Fibroblast of villous mesenchyme (primary cell): ENCODE measurements around the gene ALPK3. TPM values are rescaled to one million over a fixed set of nuclear protein-coding genes. Genes with fewer than 3 reads are reported as not detected.

Experiments used
- DNase-seq: peaks from one replicate; pipeline ENCODE4 v3.0.0-alpha.2; 2010; ENCODE audit warnings: low read depth
- H3K4me3 ChIP-seq: 2 replicates; pipeline ENCODE4 v1.5.1; 2011; ENCODE audit warnings: low read depth, mild to moderate bottlenecking, low read length
- CTCF ChIP-seq: IDR thresholded peaks from 2 replicates; pipeline ENCODE4 v1.5.1; 2012; ENCODE audit warnings: low read depth, mild to moderate bottlenecking, low read length; ENCODE audit not compliant: insufficient read depth
- total RNA-seq: library from RNA; depleted of rRNA; stranded (reverse); fragments of >200 nt; gene quantifications from 2 replicates; pipeline ENCODE4 v1.2.3, GENCODE V29; 2012

Gene ALPK3
- total RNA-seq, 1 donor, result 0.86 TPM

GRCh38 chr15:84892786-84893307 lies 75.7 kb downstream of the ALPK3 start:
- TF ChIP-seq CTCF, result no peak
- no peak overlapping the region for H3K4me3 ChIP-seq
- no peak for DNase-seq

DNA sequence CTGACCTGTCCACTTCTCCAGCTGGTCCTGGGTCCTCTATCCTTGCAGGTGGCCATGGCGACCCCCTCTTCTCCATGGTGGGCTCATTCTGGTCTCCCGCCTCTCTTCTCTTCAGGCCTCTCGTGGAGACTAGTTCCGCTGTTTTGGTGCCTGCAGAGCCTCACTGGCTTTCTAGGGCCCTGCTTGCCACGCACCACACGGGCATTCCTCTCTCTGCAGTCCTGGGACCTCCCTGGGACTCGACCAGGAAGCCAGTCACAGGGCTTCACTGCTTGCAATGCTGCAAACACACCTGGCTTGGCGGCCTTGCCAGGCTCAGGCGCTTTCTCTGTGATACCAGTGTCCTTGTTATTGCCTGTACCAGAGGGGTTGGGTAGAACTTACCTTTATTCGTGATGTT lies 76.5 kb downstream of the ALPK3 start:
- TF ChIP-seq CTCF, result no peak
- no peak overlapping the region for H3K4me3 ChIP-seq
- no peak for DNase-seq

DNA sequence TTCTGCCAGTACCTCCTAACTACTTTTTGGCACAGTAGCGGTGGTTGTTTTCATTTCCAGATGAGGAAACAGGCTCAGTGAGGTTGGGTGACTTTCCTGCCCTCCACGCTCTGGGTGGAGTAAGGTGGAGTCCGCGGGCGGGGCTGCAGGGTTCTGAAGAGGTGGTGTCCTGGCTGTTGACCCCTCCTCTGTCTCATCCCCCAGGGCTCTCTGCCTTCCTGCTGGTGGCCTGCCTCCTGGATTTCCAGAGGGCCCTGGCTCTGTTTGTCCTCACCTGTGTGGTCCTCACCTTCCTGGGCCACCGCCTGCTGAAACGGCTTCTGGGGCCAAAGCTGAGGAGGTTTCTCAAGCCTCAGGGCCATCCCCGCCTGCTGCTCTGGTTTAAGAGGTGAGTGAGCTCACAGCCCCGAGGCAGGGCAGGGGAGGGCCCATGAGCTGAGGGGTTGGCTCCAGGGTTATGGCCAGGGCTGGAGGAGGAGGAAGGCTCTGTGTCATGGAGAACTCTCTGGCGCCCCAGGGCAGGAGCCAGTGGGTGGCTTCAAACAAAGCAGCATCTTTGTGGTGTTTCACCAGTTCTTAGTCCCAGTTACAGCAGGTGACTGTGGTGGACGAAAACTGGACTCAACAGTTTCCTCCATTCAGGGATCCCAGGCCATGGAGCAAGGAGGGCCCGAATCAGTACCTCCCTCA lies 77.7 kb downstream of the ALPK3 start:
- H3K4me3 ChIP-seq, result no peak overlapping the region
- DNase-seq, result no peak
- no peak for TF ChIP-seq CTCF

DNA sequence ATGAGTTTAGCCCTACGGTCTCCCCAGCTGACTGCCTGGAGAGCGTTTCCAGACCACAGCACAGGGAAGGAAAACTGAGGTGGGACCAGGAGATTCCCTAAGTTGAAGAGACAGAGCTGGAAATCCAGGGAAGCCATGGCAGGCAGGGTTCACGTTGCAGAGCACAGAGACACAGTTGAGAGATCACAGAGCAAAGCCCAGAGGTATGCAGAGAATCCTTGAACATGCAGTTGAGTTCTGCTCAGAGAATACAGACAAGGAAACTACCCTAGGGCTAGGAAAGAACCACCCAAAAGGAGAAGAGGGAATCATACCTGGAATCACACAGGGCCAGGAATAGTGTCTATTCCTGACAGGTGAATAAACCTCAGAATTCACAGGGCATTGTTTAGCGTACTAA lies 81.6 kb downstream of the ALPK3 start:
- H3K4me3 ChIP-seq, result no peak overlapping the region
- TF ChIP-seq CTCF, result no peak
- DNase-seq, result no peak

DNA sequence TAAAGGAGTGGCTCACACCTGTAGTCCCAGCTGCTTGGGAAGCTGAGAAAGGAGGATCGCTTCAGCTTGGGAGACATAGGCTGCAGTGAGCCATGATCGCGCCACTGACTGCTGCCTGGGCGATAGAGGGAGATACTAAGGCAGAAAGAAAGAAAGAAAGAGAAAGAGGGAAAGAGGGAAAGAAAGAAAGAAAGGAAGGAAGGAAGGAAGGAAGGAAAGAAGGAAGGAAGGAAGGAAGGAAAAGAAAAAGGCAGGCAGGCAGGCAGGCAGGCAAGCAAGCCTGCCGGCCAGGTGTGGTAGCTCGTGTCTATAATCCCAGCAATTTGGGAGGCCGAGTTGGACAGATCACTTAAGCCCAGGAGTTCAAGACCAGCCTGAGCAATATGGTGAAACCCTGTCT lies 82.6 kb downstream of the ALPK3 start:
- no peak for DNase-seq
- TF ChIP-seq CTCF, result no peak
- H3K4me3 ChIP-seq, result no peak overlapping the region

DNA sequence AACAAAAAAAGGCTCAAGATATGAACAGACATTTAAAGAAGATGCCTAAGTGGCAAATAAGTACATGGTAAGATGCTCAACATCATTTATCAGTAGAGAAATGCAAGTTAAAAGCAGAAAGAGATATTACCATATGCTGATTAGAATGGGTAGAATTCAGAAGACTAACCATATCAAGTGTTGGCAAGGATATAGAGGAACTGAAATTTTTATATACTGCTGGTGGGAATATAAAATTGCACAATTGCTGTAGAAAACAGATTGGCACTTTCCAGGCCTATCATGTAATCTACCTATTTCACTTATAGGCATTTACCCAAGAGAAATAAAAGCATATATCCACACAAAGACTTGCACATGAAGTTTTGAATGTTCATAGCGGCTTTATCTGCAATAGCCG lies 84.4 kb downstream of the ALPK3 start:
- H3K4me3 ChIP-seq, result no peak overlapping the region
- no peak for TF ChIP-seq CTCF
- no peak for DNase-seq

DNA sequence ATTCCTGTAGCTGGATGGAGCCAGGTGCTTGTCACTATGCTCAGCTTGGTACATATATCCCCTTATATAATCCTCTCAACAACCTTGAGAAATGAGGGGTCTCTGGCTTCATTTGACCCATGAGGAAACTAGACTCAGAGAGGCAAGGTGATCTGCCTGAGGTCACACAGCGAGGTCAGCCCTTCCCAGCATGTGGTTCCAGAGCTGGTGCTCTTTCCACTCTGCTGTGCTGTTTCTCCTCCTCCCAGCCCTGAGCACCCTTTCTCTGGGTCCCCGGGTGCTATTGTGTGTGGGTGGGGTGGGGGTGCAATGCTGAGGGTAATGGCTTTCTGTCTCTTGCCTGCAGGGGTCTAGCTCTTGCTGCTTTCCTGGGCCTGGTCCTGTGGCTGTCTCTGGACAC lies 86.6 kb downstream of the ALPK3 start:
- no peak for TF ChIP-seq CTCF
- H3K4me3 ChIP-seq, result no peak overlapping the region
- DNase-seq, result no peak
